HepG2 (cell line): Measurements from ENCODE around the gene ISG20. TPM values are rescaled to one million over a fixed set of nuclear protein-coding genes. Genes with fewer than 3 reads are reported as not detected.

Experiments
- ATAC-seq: fragments of 200-7000 bp; cut with Tn5 transposase; 3 replicates; pipeline ENCODE4 v1.9.1; 2020; ENCODE audit warnings: mild to moderate bottlenecking, moderate library complexity
- BruUV-seq: library from RNA; stranded (reverse); fragments of 400-500 nt; replicated peaks from 2 replicates; lab custom pipeline; 2021; lab: Mats Ljungman, UMichigan
- CTCF ChIA-PET: fragments of 300-600 bp; formaldehyde crosslinking; extraction: SDS; loops from one replicate; lab custom pipeline; 2021; ENCODE audit warnings: low total read pairs, inconsistent platforms, low intra/inter-chr PET ratio; lab: Yijun Ruan, JAX
- POLR2A ChIA-PET: fragments of 350-600 bp; sonication (Branson Sonifier 250); formaldehyde crosslinking; loops from one replicate; lab custom pipeline; 2020; ENCODE audit warnings: antibody characterized with exemption, inconsistent platforms; lab: Yijun Ruan, JAX
- DNase-seq: peaks from one replicate; pipeline ENCODE4 v3.0.0-alpha.2; 2015; ENCODE audit warnings: low spot score
- FAIRE-seq: peaks from 3 replicates; lab custom pipeline; 2011; peaks lifted over from hg19 to GRCh38; lab: Jason Lieb, UNC
- H2AFZ ChIP-seq: one replicate; pipeline ENCODE4 v1.6.1; 2011; ENCODE audit warnings: low read length, inconsistent platforms
- H3K27ac ChIP-seq: fragments of 300-600 bp; 3 replicates; pipeline ENCODE4 v1.8.0; 2011; ENCODE audit warnings: mixed run types, mild to moderate bottlenecking, mixed read lengths, low read length, inconsistent platforms; ENCODE audit not compliant: insufficient read depth; ENCODE audit errors: extremely low read length
- H3K27me3 ChIP-seq, 2 experiments: fragments of 200-600 bp in 1 of 2; 2 replicates in 1 of 2; 3 replicates in 1 of 2; pipeline versions ENCODE4 v1.6.0 to v1.8.0; 2011; ENCODE audit warnings: low read length in 2 of 2, mild to moderate bottlenecking in 2 of 2, moderate library complexity in 2 of 2, inconsistent platforms in 1 of 2; ENCODE audit not compliant: insufficient read depth in 2 of 2, control insufficient read depth in 1 of 2
- H3K36me3 ChIP-seq, 2 experiments: fragments of 200-600 bp in 1 of 2; replicated peaks in 1 of 2; 2 replicates in 1 of 2; 3 replicates in 1 of 2; pipeline versions ENCODE4 v1.5.1 to v1.8.0; 2011; ENCODE audit warnings: low read length in 2 of 2, inconsistent platforms in 1 of 2; ENCODE audit not compliant: insufficient read depth in 2 of 2, control insufficient read depth in 1 of 2
- H3K4me1 ChIP-seq: 2 replicates; pipeline ENCODE4 v1.5.1; 2012; ENCODE audit warnings: low read length, inconsistent platforms; ENCODE audit not compliant: insufficient read depth
- H3K4me2 ChIP-seq: 2 replicates; pipeline ENCODE4 v1.6.0; 2011; ENCODE audit warnings: low read depth, low read length, inconsistent platforms
- H3K4me3 ChIP-seq, 3 experiments: fragments of 200-600 bp in 1 of 3; sonication (generic), shearing (Covaris generic) in 1 of 3; replicated peaks in 1 of 3; 2 replicates each; pipeline ENCODE4 v1.5.1; 2011 to 2016; ENCODE audit warnings: low read length in 3 of 3, inconsistent platforms in 2 of 3, low read depth in 2 of 3, mild to moderate bottlenecking in 2 of 3, control low read depth in 1 of 3, mixed read lengths in 1 of 3; ENCODE audit not compliant: insufficient read depth in 1 of 3
- H3K79me2 ChIP-seq: one replicate; pipeline ENCODE4 v1.6.1; 2011; ENCODE audit warnings: low read length, inconsistent platforms; ENCODE audit not compliant: insufficient read depth
- H3K9ac ChIP-seq: 2 replicates; pipeline ENCODE4 v1.6.0; 2011; ENCODE audit warnings: mild to moderate bottlenecking, low read depth, low read length, inconsistent platforms; ENCODE audit not compliant: insufficient read depth
- H3K9me3 ChIP-seq: 2 replicates; pipeline ENCODE4 v1.5.1; 2012; ENCODE audit warnings: mild to moderate bottlenecking, low read length
- H4K20me1 ChIP-seq: 2 replicates; pipeline ENCODE4 v1.6.0; 2011; ENCODE audit warnings: inconsistent platforms, mild to moderate bottlenecking, low read length, moderate library complexity; ENCODE audit not compliant: insufficient read depth
- ADNP ChIP-seq: sonication (generic); formaldehyde crosslinking; IDR thresholded peaks from 2 replicates; pipeline ENCODE4 v1.4.0; 2020; ENCODE audit warnings: missing genetic modification reagents
- ATF7-NPFF ChIP-seq: sonication (generic); formaldehyde crosslinking; IDR thresholded peaks from 2 replicates; pipeline ENCODE4 v1.8.1; 2023; ENCODE audit warnings: mild to moderate bottlenecking, low read depth, missing genetic modification reagents, moderate library complexity
- EED ChIP-seq: sonication (generic); formaldehyde crosslinking; IDR thresholded peaks from 2 replicates; pipeline ENCODE4 v1.5.0; 2020; ENCODE audit warnings: mild to moderate bottlenecking, missing genetic modification reagents
- HMG20B ChIP-seq: conservative IDR thresholded peaks from 2 replicates; pipeline ENCODE4 v1.6.1; 2016; ENCODE audit warnings: missing genetic modification reagents, missing compliant biosample characterization
- MYC ChIP-seq: sonication (generic); formaldehyde crosslinking; IDR thresholded peaks from 2 replicates; pipeline ENCODE4 v1.9.0; 2021; ENCODE audit warnings: missing genetic modification reagents, borderline replicate concordance
- NFE2 ChIP-seq: sonication (generic); formaldehyde crosslinking; IDR thresholded peaks from 2 replicates; pipeline ENCODE4 v1.4.0; 2020; ENCODE audit warnings: missing genetic modification reagents
- NR3C1 ChIP-seq: sonication (generic); formaldehyde crosslinking; IDR thresholded peaks from 2 replicates; pipeline ENCODE4 v1.4.0; 2020; ENCODE audit warnings: missing genetic modification reagents
- SMAD3 ChIP-seq: sonication (generic); formaldehyde crosslinking; IDR thresholded peaks from 2 replicates; pipeline ENCODE4 v1.4.0; 2020; ENCODE audit warnings: missing genetic modification reagents
- ZBTB1 ChIP-seq: sonication (generic); formaldehyde crosslinking; IDR thresholded peaks from 2 replicates; pipeline ENCODE4 v1.4.0; 2020; ENCODE audit warnings: missing genetic modification reagents, borderline replicate concordance
- ZNF709 ChIP-seq: sonication (generic); formaldehyde crosslinking; IDR thresholded peaks from 2 replicates; pipeline ENCODE4 v1.5.0; 2020; ENCODE audit warnings: mild to moderate bottlenecking, missing genetic modification reagents
- WGBS: methylation state at CpG from one replicate; pipeline ENCODE4 v1.1.6; 2017; ENCODE audit warnings: low lambda C conversion rate; 5-methylcytosine and 5-hydroxymethylcytosine counted together
- in situ Hi-C: cut with HindIII; loops from 2 replicates; pipeline ENCODE4 v1.10.0; 2017; ENCODE audit warnings: low pct_unique_long_range_greater_than_20kb; ENCODE audit not compliant: extremely low pct_ligation_motif_present
- intact Hi-C: fragments of 100-400 bp; cut with micrococcal nuclease; formaldehyde crosslinking; loops from one replicate; pipeline ENCODE4 v1.10.0; 2022; ENCODE audit not compliant: unreplicated experiment
- polyA plus RNA-seq, 8 experiments: library from polyadenylated mRNA; depleted of rRNA in 3 of 8; stranded (reverse) in 7 of 8; unstranded in 1 of 8; fragments of >200 nt; fragmentation: Illumina TruSeq in 4 of 8; extraction: Trizol in 4 of 8; gene quantifications; 2 replicates each; pipeline versions ENCODE4 v1.2.1 to v1.2.3, GENCODE V29; 2011 to 2016; ENCODE audit warnings: low read depth in 4 of 8, missing spikeins in 1 of 8, mixed read lengths in 1 of 8; ENCODE audit not compliant: insufficient read depth in 1 of 8
- total RNA-seq, 5 experiments: library from RNA; depleted of rRNA; stranded (reverse); fragments of >200 nt; fragmentation: Illumina TruSeq; extraction: Trizol; gene quantifications; 2 replicates each; pipeline ENCODE4 v1.2.3, GENCODE V29; 2016; ENCODE audit warnings: low read depth in 1 of 5
- TF ChIP-seq, protein P1 (sequence below), 2 experiments: fragments of 450-650 bp in 1 of 2; sonication (generic) in 1 of 2; formaldehyde crosslinking in 1 of 2; IDR thresholded peaks; 2 replicates each; pipeline versions ENCODE4 v1.6.1 to v1.8.0; 2016 to 2022; ENCODE audit warnings: antibody characterized with exemption in 1 of 2, mild to moderate bottlenecking in 1 of 2, missing genetic modification reagents in 1 of 2

Gene ISG20
- total and polyA plus RNA-seq, 2 of the 13 experiments (the other 11 are each of a cell fraction or from before 2014, with no cell fraction given): 6.3 to 31.5 TPM

DNA sequence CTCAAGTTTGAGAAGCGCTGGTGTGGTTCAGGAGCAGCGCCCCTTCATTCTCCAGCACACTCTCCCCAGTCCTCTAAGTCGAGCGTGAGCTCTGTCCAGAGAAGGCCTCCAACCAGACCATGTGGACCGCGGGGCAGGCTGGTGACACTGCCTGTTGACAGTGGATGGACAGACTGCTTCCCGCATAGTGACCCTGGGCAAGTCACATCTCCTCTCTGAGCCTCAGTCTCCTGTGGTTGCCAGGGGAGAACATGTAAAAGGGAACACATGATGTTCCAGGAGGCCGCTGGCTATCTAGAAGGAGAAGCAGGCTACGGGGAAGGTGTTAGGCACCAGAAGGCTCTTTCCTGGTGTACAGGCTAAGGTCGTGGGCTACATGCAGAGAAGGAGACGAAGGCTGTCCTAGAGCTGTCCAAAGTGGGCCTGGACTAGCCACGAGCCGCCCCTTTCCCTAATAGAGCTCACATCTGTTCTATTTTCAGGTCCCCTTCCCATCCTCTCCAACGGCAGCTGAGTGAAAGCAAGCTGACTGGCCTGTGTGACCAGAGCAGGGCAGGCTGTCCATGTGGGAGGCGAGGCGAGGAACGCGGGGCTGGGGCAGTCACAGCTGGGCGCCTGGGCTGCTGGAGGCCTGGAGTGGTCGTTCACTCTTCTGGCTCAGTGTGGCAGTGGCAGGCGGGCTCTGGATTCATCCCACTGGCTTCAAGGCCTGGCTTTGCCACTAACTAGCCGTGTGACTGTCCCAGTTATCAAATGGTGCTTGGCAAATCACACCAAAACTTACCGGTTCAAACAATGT, 11.1 kb downstream of the ISG20 start:
- WGBS: 87% methylated on average over 20 of the region's 23 CpGs
- no peaks in the 10 kb centered on the region for H3K9me3 ChIP-seq
- 0 out of 2 replicates have a peak, but pooled peaks cover 2% of the 10 kb centered on the region for H4K20me1 ChIP-seq
- no peak overlapping the region for H2AFZ ChIP-seq
- no peak overlapping the region for H3K9ac ChIP-seq
- intact Hi-C loops (no loop called here), in situ Hi-C loops (loop anchor here (5.0 kb wide), 1 partner anchor 177 kb away; no protein-coding TSS in a partner anchor)
- no peak overlapping the region for H3K4me2 ChIP-seq
- no peak overlapping the region for H3K4me3 ChIP-seq
- no peaks in the 10 kb centered on the region for H3K79me2 ChIP-seq
- peaks cover 7% of the 10 kb centered on the region; the same call in 1 of the 2 replicates for H3K4me1 ChIP-seq
- no peaks in the 10 kb centered on the region; a peak in 1 of 5 replicates for H3K27me3 ChIP-seq
- no peak for DNase-seq
- no peak overlapping the region for H3K27ac ChIP-seq
- H3K36me3 ChIP-seq: no peaks in the 10 kb centered on the region
- ATAC-seq: no peak
- no TSS peak for BruUV-seq
- CTCF ChIA-PET: no interaction called here
- FAIRE-seq: no peak
- TF ChIP-seq SMAD3 (CRISPR knock-in tag) (no peak), MYC (CRISPR knock-in tag) (no peak), ZNF709 (CRISPR knock-in tag) (no peak), ATF7-NPFF (no peak), NFE2 (CRISPR knock-in tag) (no peak), ZBTB1 (no peak), NR3C1 (no peak), HMG20B (CRISPR knock-in tag) (no peak), EED (CRISPR knock-in tag) (no peak), ADNP (CRISPR knock-in tag) (no peak)
- TF ChIP-seq, protein P1, sequence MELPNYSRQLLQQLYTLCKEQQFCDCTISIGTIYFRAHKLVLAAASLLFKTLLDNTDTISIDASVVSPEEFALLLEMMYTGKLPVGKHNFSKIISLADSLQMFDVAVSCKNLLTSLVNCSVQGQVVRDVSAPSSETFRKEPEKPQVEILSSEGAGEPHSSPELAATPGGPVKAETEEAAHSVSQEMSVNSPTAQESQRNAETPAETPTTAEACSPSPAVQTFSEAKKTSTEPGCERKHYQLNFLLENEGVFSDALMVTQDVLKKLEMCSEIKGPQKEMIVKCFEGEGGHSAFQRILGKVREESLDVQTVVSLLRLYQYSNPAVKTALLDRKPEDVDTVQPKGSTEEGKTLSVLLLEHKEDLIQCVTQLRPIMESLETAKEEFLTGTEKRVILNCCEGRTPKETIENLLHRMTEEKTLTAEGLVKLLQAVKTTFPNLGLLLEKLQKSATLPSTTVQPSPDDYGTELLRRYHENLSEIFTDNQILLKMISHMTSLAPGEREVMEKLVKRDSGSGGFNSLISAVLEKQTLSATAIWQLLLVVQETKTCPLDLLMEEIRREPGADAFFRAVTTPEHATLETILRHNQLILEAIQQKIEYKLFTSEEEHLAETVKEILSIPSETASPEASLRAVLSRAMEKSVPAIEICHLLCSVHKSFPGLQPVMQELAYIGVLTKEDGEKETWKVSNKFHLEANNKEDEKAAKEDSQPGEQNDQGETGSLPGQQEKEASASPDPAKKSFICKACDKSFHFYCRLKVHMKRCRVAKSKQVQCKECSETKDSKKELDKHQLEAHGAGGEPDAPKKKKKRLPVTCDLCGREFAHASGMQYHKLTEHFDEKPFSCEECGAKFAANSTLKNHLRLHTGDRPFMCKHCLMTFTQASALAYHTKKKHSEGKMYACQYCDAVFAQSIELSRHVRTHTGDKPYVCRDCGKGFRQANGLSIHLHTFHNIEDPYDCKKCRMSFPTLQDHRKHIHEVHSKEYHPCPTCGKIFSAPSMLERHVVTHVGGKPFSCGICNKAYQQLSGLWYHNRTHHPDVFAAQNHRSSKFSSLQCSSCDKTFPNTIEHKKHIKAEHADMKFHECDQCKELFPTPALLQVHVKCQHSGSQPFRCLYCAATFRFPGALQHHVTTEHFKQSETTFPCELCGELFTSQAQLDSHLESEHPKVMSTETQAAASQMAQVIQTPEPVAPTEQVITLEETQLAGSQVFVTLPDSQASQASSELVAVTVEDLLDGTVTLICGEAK (IDR thresholded peaks at IDR 0.05): no peak
- TF ChIP-seq, protein P1 (CRISPR knock-in tag; IDR thresholded peaks at IDR 0.05): no peak
- POLR2A ChIA-PET: no interaction called here
